ENCODE data around the gene CTTNBP2. TPM values are rescaled to one million over a fixed set of nuclear protein-coding genes. Genes with fewer than 3 reads are reported as not detected.

Gene CTTNBP2
- total RNA-seq, 1 experiment from 2014 or later: 17.6 TPM

DNA sequence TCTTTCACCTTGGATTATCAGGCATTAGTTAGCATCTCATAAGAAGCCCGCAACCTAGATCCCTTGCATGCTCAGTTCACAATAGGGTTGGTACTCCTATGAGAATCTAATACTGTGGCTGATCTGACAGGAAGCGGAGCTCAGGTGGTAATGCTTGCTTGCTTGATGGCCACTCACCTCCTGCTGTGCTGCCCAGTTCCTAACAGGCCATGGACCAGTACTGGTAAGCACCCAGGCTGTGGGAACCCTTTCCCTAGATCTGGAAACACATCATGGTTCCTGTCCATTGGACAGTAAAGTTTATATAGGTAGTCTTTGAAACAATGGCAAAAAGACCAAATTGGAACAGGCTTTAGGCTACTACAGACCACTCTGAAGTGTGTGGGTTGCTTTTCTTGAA lies 9.4 kb upstream of the CTTNBP2 start:
- Histone ChIP-seq H3K27ac (ENCODE audit: insufficient read length, low read depth, low read length) (no peak overlapping the region), H3K9me3 (ENCODE audit: control insufficient read depth, low read depth, low read length) (no peaks in the 10 kb centered on the region), H4K5ac (ENCODE audit: insufficient read length, low read depth, low read length) (no peak overlapping the region), H3K4ac (ENCODE audit: low read depth, low read length) (no peak overlapping the region), H4K8ac (replicated peaks; ENCODE audit: insufficient read length, low read depth, low read length) (no peak overlapping the region), H3K9ac (ENCODE audit: extremely low read depth, insufficient read length, low read length) (no peak overlapping the region), H3K4me2 (ENCODE audit: insufficient read depth, insufficient read length, low read length) (no peak overlapping the region), H3K23ac (ENCODE audit: insufficient read length, low read depth, low read length) (no peak overlapping the region), H3K18ac (ENCODE audit: insufficient read length, low read depth, low read length) (no peak overlapping the region), H3K79me1 (ENCODE audit: insufficient read depth, low read depth, low read length, poor library complexity, severe bottlenecking) (no peaks in the 10 kb centered on the region), H3K23me2 (ENCODE audit: insufficient read length, low read depth, low read length, poor library complexity, severe bottlenecking) (no peaks in the 10 kb centered on the region), H2AFZ (ENCODE audit: low read length) (no peak overlapping the region), H3K14ac (ENCODE audit: insufficient read depth, low read length) (no peak overlapping the region), H2BK20ac (ENCODE audit: low read depth, low read length, poor library complexity, severe bottlenecking) (no peak overlapping the region), H3K56ac (ENCODE audit: insufficient read length, low read depth, low read length) (no peak overlapping the region), H3K4me1 (ENCODE audit: insufficient read depth, low read length) (no peaks in the 10 kb centered on the region), H2AK5ac (ENCODE audit: insufficient read length, low read length) (no peak overlapping the region), H3T11ph (ENCODE audit: low read length) (no peak overlapping the region), H3K79me2 (ENCODE audit: insufficient read depth, low read length) (no peaks in the 10 kb centered on the region), H4K20me1 (ENCODE audit: control insufficient read depth, insufficient read depth, insufficient read length) (no peaks in the 10 kb centered on the region), H2BK120ac (ENCODE audit: low read depth, low read length, poor library complexity, severe bottlenecking) (no peak overlapping the region), H2BK5ac (ENCODE audit: insufficient read length, low read length) (no peak overlapping the region), H2BK12ac (ENCODE audit: insufficient read length, low read depth, low read length) (no peak overlapping the region), H2BK15ac (ENCODE audit: low read depth, low read length) (no peak overlapping the region), H3K27me3 (ENCODE audit: insufficient read depth, low read length) (no peaks in the 10 kb centered on the region), H4K91ac (ENCODE audit: insufficient read length, low read depth, low read length) (no peak overlapping the region)
- DNase-seq: no peak
- Mint-ChIP-seq H3K27ac (no peak overlapping the region), H3K4me1 (peaks cover 14 to 19% of the 10 kb centered on the region in 2 experiments), H3K27me3 (ENCODE audit: low read depth) (no peaks in the 10 kb centered on the region), H3K36me3 (ENCODE audit: insufficient read depth in 1 of 3, low read depth in 3 of 3) (no peaks in the 10 kb centered on the region; a peak in 1 of 7 replicates), H3K9me3 (no peaks in the 10 kb centered on the region), H3K4me3 (no peak overlapping the region)
- WGBS (ENCODE audit: extremely low coverage, insufficient read length, low lambda C conversion rate): no CpG with 5 or more reads among the region's 2 CpGs
- TF ChIP-seq, protein P1, sequence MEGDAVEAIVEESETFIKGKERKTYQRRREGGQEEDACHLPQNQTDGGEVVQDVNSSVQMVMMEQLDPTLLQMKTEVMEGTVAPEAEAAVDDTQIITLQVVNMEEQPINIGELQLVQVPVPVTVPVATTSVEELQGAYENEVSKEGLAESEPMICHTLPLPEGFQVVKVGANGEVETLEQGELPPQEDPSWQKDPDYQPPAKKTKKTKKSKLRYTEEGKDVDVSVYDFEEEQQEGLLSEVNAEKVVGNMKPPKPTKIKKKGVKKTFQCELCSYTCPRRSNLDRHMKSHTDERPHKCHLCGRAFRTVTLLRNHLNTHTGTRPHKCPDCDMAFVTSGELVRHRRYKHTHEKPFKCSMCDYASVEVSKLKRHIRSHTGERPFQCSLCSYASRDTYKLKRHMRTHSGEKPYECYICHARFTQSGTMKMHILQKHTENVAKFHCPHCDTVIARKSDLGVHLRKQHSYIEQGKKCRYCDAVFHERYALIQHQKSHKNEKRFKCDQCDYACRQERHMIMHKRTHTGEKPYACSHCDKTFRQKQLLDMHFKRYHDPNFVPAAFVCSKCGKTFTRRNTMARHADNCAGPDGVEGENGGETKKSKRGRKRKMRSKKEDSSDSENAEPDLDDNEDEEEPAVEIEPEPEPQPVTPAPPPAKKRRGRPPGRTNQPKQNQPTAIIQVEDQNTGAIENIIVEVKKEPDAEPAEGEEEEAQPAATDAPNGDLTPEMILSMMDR (conservative IDR thresholded peaks at IDR 0.05): no peak
